ENCODE measurements around the gene AURKB.

The AURKB gene

DNA sequence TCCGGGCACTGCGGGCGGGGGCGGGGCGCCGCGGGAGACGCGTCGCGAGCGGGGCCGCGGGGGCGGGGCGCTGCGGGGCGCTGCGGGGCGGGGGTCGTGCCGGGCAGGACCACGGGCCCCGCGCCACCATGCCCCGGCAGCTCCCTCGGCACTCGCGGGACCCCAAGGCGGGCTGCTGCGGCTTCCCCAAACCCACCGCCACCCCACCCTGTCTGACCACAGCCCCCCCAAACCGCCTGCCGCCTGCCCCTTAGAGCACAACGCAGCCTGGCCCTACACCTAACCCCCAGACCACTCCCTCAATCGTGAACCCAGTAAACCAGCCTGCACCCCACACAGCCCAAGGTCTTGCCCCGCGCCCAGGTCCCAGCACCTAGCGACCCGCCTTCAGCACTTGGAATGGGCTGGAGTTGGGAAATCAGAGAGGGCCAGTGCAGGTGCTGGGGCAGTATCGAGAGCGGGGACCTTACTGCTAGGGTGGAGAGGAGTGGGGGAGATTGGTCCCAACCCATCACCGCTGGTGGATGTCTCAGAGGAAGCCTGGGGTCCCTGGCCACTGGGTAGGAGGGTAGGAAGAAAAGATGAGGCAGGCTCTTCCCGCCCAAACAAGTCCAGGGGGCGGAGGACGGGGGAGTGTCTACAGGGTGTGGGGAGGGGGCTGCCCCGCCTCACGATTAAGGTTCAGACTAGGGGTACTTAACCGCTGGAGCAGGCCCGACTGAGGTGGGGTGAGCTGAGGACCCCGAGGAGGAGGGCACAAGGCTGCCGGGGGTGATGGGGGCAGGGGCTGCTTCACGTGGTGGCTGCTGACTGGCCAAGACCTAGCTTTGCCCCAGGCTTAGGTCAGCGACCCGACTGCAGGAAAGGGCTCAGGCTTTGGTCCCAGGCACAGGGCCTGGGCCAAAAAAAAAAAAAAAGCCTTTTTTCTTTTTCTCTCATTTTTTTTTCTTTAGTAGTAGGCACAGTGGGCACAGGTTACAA is 47.1 kb downstream of the AURKB start:
- no peak for DNase-seq (ENCODE audit: low read depth, low spot score)

DNA sequence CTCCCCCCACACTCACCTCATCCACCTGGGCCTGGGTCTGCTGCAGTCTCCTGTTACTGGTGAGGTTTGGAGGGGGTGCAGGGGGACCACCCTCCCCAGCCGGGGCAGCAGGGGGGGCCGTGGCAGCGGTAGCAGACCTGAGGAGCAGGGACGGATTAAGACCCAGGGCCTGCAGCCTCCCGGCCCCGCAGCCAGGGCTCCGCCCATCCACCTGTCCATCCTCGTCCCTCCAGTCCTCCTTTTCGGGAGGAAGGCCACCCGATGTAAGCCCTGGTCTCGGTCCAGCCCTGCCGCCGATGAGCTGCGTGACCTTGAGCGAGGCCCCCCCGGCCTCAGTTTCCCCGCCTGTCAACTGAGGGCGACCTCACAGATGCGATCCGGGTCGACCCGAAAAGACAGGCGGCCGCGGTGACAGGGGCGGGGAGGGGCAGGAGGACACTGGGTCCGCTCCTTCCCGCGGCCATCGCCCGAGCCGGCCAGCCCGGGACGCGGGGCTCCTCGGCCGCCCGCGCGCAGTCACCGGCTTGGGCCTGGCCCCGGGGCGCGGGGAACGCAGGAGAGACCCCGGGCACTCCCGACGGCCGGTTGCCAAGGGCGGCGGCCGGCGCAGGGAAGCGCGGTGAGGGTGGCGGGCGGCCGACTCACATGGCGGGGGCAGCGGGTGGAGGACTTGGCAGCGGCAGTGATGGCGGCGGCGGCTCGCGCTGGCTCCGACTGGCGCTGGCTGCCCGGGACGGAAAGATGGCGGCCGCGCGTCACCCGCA is 48.0 kb downstream of the AURKB start, which contains the start of gene VAMP2:
Gene VAMP2, minus strand, starts transcription at position 716 of the 764 bp plus-strand sequence. Its CDS starts 69 bp downstream, at position 647.
- DNase-seq (ENCODE audit: low read depth, low spot score): no peak
- H3K27ac ChIP-seq: peak within 1 kb of the TSS; percentile 76

More for the DNA sequence above, 47.1 kb downstream of the AURKB start:
- H3K27ac ChIP-seq: peak overlapping the region; percentile 76

DNA sequence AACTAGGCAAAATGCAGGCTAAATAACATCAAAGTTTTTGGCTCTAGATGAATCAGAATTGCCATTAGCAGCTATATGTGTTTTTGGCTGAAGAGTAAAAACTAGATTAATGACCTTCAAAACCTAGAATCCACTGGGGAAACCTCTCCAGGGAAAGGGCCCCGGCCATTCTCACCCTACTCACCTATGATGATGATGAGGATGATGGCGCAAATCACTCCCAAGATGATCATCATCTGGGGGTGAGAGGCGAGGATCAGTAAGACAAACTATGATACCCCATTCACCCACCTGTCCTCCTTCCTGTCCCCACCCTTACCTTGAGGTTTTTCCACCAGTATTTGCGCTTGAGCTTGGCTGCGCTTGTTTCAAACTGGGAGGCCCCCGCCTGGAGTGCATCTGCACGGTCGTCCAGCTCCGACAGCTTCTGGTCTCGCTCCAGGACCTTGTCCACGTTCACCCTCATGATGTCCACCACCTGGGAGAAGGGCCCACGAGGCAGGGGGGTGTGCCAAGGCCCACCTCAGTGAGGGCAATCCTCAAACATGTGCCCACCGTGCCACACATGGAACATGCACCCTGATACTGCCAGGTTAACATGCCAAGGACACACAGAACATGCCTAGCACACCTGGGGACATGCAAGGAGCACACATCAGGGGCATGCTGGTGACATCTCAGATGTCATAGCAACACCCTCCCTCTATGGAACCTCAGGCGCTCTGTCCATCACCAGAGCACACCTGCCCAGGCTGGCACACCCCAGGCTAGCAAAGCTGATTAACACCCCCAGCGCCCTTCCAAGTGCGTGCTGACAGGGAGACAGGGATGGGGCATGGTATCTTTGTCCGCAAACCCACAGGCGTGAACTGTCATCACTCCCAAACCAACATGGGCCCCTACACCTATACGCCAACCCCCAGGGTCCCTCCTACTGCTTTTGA is 48.8 kb downstream of the AURKB start:
- DNase-seq (ENCODE audit: low read depth, low spot score): no peak

DNA sequence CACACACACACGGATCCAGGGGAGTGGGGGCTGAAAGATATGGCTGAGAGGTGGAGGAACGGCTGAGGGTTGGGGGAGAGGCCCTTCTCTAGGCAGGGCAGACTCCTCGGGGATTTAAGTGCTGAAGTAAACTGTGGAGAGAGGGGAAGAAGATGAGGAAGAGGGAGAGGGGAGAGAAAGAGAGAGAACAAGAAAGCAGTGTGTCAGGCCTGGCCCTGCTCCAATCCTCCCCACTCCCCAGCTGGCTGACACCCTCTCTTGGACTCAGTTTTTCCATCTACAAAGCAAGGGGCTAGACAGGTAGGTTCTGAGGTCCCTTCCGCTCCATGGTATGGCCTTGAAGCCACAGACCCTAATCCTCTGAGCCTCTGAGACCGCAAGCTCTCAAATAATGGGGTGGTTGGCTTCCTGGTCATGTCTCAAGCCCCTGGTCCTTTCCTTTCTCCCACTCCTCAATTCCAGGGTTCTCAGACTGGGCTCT is 49.6 kb downstream of the AURKB start:
- peak overlapping the region; percentile 37 for H3K27ac ChIP-seq
- DNase-seq (ENCODE audit: low read depth, low spot score): no peak

More for the DNA sequence above, 48.8 kb downstream of the AURKB start:
- H3K27ac ChIP-seq: peak overlapping the region; percentile 76

DNA sequence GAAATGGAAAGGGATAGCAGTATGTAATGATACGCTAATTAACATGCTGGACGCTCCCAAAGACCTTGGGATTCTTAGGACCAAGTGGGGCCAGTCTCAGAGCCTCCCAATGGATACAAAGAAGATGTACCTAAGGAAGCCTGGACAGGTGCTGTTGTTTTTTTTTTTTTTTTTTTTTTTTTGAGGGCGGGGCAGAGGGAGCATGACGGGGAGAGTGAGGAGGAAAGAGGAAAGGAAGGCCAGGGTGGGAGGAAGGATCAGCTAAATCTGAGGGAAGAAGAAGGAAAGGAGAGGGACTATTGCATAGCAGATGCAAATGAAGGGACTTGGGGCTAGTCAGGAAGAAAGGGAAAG is 50.2 kb downstream of the AURKB start:
- H3K27ac ChIP-seq: peak overlapping the region; percentile 37
- DNase-seq (ENCODE audit: low read depth, low spot score): no peak

DNA sequence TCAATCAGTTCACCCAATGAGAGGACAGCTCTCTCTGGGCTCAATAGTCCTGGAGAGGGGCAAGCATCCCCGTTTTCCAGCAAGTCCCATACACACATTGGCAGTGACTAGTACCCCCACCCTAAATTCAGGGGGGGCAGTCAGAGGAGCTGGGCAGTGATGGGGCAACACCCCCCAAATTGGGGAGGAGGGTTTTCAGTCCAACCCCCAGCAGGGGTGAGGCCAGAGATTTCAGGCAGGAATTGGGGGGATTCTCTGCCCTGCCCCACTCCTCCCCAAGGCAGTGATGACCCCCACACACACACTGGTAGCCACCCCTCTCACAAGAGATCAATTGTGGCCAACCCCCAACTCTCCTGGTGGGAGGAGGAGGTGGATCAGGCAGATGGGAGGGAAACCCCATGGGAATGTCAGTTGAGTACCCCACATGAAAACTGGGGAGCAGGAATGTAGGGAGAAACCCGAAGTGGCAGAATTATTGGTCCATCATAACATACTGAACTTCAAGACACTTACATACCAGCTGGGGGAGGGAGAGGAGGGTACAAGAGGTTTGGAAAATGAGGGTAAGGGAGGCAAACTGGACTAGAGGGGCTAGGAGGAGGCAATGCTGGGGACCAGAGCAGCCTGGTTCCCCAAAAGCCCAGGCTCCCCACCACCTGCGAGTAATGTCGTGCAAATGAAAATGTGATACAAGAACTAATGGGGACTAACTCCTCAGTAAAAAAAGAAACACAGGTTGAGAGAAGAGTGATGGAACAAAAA is 50.7 kb downstream of the AURKB start:
- H3K27ac ChIP-seq: no peak overlapping the region
- no peak for DNase-seq (ENCODE audit: low read depth, low spot score)

DNA sequence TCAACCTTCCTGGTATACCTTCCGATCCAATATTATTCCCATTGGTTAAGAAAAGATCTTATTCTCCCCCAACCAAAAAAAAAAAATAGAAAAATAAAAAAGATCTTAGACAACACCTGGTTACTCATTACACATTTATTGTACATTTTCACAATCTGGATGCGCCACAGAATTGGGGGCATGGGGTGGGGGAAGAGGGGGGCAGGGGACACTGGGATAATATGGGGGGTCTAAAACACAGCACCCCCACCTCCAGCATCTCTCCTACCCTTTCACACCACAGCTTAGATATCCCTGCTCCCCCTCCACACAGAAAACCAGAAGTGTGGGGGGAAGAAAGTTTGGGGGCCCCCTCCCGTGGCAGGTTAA is 51.4 kb downstream of the AURKB start:
- DNase-seq (ENCODE audit: low read depth, low spot score): no peak
- H3K27ac ChIP-seq: no peak overlapping the region

DNA sequence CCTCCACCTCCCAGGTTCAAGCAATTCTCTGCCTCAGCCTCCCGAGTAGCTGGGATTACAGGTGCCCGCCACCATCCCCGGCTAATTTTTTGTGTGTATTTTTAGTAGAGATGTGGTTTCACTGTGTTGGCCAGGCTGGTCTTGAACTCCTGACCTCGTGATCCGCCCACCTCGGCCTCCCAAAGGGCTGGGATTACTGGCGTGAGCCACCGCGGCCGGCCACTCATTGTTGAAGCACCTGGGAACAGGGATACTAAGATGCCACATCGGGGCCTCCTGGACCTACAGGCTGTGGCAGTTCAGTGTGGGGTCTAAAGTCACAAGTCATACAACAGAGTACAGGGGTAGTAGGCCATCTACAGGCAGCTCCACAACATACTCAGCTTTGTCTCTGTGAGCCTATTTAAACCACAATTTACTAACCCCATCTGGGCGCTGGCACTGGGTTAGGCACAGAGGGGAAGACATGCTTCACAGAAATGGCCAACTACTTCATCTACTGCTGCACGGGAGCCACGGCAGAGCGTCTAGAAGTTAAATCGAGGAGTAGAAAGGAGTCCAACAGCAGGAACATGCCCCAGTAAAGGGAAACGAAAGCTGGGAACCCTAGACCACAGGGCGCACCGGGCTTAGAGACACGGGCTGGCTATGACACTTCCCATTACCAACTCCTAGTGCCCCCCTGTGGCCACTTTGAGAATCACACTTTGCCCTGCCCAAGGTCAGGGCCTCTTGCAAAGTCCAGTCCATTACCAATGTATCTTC is 51.9 kb downstream of the AURKB start:
- H3K27ac ChIP-seq: no peak overlapping the region
- no peak for DNase-seq (ENCODE audit: low read depth, low spot score)

DNA sequence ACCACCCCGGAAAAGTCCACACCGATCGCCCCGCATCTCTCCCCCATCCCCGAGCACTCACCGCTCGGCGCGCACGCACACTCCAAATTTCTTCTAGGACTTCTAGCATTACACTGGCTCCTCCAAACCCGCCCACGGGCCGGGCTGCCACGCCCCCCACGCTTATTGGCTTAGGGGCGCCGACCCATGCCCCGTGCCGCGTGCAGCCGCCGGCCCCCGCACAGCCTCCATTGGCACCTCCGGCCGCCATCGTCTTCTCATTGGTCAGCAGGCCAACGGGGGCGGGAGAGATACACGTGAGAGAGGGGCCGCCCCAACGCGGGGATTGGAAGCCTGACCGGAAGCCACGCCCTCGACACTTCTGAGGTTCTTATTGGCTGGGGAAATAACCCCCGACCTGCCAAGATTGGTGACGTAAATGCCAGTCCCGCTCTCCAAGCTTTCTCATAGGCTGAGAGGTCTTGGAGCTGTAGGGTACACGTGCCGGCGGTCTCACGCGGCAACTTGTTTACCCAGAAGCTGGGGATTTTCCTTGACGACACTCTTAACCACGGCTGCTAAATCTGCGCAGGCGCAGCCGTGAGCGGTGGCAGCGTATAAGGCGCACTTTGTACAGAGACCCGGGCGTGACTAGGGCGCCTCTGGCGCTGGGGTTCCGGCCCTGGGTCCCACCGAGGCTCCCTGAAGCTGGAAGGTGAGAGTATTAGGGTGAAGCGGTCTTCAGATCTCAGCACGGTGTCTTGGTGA is 54.0 kb downstream of the AURKB start:
- peak; percentile 100 for DNase-seq (ENCODE audit: low read depth, low spot score)
- H3K27ac ChIP-seq: peak overlapping the region; percentile 100

DNA sequence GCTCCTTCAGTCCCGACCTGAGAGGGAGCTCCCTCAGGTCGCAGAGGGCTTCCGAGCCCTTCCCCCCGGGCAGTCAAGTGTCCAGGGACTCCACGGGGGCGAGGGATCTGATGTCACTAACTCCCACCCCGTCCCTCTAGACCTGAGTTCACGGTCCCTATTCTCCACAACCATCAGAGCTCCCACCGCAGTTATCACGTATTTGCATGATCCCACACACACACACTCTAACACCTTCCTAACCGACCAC is 54.5 kb downstream of the AURKB start:
- peak overlapping the region; percentile 100 for H3K27ac ChIP-seq
- no peak for DNase-seq (ENCODE audit: low read depth, low spot score)

DNA sequence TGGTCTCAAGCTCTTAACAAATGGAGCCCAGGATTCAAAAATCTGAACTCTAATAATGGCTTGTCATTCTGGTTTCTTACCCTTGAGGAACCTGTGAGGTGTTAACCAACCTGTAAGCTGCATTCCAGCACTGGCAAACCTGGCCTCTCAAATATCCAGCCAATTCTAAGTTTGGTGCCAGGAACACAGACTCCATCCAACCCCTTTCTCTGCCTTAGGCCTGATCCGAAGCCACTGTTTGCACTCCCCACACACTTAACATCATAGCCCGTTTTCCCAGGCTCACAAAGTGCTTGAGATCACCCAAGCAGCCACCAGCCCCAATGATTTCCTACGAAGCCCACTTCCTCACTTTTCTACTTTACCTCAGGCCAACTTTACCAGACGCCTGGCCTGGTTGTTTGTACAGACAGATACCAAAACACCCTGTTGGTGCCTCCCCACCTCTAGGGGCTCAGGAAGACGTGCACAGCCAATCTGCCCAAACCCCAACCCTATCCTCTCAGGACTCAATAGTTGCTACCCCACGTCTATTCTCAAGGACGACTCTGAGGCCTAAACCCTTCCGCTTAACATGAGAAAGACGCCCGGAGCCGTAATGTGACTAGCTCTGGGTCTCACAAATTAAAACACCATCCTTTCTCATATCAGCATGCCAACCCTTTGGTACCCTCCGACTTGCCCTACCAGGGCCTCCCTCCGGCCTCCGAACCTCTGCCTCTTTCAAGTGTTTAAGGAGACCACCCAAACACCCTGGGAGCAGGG is 55.0 kb downstream of the AURKB start:
- peak overlapping the region; percentile 100 for H3K27ac ChIP-seq
- DNase-seq (ENCODE audit: low read depth, low spot score): no peak

Data from epithelial cell of prostate (primary cell).